Germinal center (tissue), 1 donor: ENCODE measurements around the gene SULT1A2.
"Not testable (repeated sequence)": the region's sequence is repeated elsewhere in the genome, so short reads cannot be mapped to it uniquely, and the experiment has no call there.

Experiments
- DNase-seq: peaks from one replicate; pipeline ENCODE4 v3.0.0; 2012; ENCODE audit warnings: mixed read lengths, low spot score

The SULT1A2 gene

GRCh38 chr16:28591355-28591754, 5.5 kb downstream of the SULT1A2 start:
- no peak for DNase-seq

DNA sequence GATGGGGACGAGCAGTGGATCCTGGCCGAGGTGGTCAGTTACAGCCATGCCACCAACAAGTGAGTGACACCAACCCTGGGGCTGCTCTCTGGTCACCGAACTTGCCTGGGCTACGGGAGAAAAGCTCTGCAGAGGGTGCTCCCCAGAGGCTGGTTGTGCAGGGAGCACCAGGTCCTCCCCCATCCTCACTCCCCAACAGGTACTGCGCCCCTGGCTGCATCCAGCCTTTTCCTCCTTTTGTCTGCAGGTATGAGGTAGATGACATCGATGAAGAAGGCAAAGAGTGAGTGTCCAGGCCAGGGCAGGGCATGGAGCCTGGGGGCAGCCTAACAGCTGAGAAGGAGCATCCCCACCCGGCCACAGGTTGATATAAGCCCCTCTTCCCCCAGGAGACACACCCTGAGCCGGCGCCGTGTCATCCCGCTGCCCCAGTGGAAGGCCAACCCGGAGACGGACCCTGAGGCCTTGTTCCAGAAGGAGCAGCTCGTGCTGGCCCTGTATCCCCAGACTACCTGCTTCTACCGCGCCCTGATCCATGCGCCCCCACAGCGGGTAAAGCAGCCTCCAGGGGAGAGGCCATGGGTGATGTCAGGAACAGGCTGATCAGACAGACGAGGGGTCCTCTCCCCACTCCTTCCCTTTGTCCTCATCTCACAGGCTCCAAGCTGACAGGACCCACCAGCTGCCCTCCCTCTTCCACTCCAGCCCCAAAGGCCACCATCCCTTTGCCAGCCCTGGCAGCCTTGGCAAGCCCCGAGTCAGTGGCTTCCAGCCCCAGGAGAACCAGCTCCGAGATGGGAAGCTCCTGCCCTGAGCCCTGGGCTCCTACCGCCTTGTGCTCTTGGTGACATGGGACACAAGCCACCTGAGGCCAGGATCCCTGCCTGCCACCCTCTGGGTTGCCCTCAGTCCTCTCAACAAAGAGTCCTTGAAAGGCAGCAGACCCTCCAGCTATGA, 6.2 kb downstream of the SULT1A2 start:
- DNase-seq, result no peak

GRCh38 chr16:28589930-28590329, 6.9 kb downstream of the SULT1A2 start:
- DNase-seq, result no peak

GRCh38 chr16:28589069-28589468, 7.8 kb downstream of the SULT1A2 start:
- DNase-seq, result no peak

- no peak for DNase-seq
These were observed 9.5 kb downstream of the SULT1A2 start for GRCh38 chr16:28587386-28587785.

DNA sequence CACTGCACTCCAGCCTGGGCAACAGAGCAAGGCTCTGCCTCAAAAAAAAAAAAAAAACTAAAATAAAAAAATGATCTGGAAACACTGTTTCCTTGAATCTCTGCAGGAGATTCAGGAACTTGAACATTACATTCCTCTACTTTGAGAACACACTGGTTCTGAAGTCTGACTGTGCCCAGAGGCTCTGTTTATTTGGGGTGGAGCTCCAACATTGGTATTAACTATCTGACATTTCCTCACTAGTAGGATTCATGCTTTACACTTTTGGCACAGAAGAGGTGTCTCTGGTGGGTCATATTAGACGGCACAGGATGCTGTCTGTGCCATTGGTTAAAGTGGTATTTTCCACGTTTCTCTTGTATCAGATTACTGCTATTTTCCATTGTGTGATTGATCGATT, 10.4 kb downstream of the SULT1A2 start:
- no peak for DNase-seq

GRCh38 chr16:28585674-28586073, 11.2 kb downstream of the SULT1A2 start:
- DNase-seq, result no peak

DNA sequence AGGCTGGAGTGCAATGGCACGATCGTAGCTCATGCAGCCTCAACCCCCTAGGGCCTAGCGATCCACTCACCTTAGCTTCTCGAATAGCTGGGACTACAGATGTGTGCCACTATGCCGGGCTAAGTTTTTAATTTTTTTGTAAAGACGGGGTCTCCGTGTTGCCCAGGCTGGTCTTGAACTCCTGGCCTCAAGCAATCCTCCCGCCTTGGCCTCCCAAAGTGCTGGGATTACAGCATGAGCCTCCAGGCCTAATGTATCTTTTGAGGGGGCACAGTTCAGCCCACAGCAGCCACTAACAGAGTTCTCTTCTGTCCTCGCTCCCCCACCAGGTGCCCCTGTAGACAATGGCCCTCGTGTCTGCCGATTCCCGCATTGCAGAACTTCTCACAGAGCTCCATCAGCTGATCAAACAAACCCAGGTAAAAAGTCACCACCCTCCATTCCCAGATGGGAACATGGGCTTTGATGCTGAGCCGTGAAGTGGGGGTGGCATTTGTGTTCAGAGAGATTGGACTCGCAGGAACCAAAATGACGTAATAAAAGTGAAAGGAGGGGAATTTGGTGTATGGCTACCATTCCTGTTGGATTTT, 16.0 kb downstream of the SULT1A2 start:
- no peak for DNase-seq

DNA sequence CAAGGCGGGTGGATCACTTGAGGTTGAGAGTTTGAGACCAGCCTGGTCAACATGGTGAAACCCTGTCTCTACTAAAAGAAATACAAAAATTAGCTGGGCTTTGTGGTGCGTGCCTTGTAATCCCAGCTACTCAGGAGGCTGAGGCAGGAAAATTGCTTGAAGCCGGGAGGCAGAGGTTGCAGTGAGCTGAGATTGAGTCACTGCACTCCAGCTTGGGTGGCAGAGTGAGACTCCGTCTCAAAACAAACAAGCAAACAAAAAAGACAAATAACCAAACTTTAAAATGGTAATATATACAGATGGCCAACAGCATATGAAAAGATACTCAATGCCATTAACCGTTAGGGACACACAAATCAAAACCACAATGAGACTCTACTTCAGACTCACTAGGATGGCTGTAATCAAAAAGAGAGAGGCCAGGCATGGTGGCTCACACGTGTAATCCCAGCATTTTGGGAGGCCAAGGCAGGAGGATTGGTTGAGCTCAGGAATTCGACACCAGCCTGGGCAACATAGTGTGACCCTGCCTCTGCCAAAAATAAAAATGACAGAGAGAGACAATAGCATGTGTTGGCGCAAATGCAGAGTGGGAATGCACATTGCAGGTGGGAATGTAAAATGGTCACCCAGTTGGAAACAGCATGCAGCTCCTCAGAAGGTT, 21.3 kb downstream of the SULT1A2 start:
- DNase-seq, result no peak

GRCh38 chr16:28574925-28575324, 21.9 kb downstream of the SULT1A2 start:
- no peak for DNase-seq

DNA sequence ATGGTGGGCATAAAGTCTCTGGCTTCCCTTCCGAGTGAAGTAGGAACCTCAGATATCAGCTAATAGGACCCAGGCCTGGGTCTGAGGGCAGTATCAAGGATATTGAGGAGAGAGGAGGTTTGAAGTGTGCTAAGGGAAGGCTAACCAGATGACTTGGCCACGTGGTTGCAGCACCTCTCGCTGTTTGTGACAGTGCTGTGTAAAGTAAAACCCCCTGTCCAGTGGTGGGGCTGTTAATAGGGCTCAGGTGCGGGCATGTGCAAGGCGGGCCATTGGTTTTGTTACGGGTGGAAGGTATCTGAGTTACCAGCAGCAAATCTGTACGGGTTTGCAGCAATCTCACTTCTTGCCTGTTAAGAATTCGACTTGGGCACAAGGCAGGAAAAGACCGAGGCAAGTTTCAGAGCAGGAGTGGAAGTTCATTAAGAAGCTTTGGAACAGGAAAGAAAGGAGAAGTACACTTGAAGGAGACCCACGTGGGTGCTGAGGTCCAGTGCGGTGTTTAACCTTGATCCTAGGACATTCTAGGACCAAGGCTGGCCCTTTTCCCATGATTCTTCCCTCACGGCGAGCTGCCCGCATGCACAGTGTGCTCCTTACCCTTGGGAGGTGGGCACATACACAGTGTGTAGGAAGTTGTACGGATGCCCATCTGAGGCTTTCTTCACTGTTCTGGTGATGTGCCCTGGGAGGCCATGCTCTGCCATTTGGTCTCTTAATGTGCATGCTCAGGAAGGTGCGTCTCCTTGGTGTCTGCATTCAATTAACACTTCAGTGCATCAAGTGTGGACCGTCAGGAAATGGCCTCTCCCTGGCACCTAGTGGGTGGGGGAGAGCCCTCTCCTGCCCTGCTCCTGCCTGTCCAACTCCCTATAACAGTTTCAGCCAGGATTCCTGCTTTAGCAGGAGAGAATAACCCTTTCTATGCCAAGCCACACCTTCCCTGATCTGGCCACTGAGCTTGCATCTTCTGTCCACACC, 22.8 kb downstream of the SULT1A2 start:
- no peak for DNase-seq

GRCh38 chr16:28572696-28573510, 23.9 kb downstream of the SULT1A2 start:
- no peak for DNase-seq

GRCh38 chr16:28569968-28570752, 26.7 kb downstream of the SULT1A2 start:
- DNase-seq, result no peak

GRCh38 chr16:28569021-28569420, 27.8 kb downstream of the SULT1A2 start:
- DNase-seq, result no peak

DNA sequence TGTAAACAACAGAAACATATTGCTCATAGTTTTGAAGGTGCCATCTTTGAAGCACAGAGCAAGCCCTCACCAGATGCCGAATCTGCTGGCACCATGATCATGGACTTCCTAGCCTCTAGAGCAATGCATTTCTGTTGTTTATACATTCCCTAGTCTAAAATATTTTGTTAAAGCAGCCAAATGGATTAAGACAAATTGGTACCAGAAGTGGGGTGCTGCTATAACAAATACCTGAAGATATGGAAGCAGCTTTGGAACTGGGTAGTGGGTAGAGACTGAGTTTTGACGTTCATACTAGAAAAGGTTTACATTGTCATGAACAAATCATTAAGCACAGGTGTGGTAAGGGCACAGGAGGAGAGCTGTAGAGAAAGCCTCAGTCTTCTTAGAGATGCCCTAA, 29.6 kb downstream of the SULT1A2 start:
- no peak for DNase-seq

GRCh38 chr16:28566233-28566925, 30.5 kb downstream of the SULT1A2 start:
- not testable (repeated sequence) for DNase-seq

- DNase-seq, result no peak
These were observed 33.6 kb downstream of the SULT1A2 start for GRCh38 chr16:28563218-28563617.

DNA sequence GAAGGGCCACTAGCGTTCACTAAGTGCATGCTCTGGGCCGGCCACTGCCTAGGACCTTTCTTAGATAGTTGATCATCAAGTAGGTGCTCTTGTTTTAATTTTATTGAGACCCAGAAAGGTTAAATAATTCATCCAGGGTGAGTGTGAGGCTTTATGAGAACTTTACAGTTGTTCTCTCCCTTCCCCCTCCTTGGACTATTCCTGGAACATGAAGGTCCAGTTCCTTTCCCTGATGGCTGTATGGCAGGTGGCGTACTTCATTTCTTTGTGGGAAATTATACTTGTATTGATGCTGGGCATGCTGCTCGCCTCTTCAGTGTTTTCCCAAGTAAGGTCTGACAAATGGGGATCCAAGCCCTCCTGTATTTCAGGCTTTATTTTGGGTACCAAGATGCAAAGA, 34.7 kb downstream of the SULT1A2 start:
- DNase-seq, result no peak

DNA sequence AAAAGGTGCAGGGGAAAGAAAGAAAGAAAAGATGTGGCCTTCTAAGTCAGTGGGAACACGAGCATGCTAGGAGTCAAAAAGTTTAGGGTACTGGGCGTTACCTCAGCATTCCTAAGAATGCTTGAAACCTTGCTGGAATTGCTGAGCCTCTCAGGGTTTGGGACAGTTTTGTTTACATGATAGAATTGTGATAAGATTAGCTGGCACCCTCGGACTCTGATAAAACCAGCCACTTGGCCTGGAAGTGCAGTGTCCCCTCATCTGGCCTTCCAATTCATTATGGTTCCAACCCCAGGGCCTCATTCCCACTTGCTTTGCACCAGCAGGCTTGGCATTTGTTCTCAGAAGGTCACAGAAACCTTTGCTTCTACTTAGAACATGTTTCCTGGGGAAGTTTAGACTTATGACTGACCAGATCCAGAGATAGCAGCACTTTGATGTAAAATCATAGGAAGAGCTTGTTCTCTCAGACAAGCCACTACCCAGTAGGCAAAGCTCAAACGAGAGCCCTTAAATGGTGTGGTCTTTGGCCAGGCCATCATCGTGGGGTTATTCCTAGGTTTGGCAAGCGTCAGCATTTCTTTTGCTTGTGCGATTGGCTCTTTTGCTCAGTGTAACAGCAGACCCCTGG, 35.2 kb downstream of the SULT1A2 start:
- no peak for DNase-seq
